Endothelial cell (in vitro differentiated cells): ENCODE measurements around the gene ZNF618. TPM values are rescaled to one million over a fixed set of nuclear protein-coding genes. Genes with fewer than 3 reads are reported as not detected.

Source experiments
- DNase-seq: peaks from one replicate; pipeline ENCODE4 v3.0.0; 2021; ENCODE audit warnings: low spot score
- H3K27ac Mint-ChIP-seq: one replicate; pipeline ENCODE4 v1.8.0; 2021; ENCODE audit warnings: mixed read lengths, inconsistent platforms; ENCODE audit not compliant: unreplicated experiment
- H3K27me3 Mint-ChIP-seq: one replicate; pipeline ENCODE4 v1.8.0; 2021; ENCODE audit warnings: mild to moderate bottlenecking, moderate library complexity, mixed read lengths, inconsistent platforms; ENCODE audit not compliant: unreplicated experiment
- H3K36me3 Mint-ChIP-seq: one replicate; pipeline ENCODE4 v1.8.0; 2021; ENCODE audit warnings: mild to moderate bottlenecking, low read depth, mixed read lengths, inconsistent platforms; ENCODE audit not compliant: unreplicated experiment
- H3K4me1 Mint-ChIP-seq: one replicate; pipeline ENCODE4 v1.8.0; 2021; ENCODE audit warnings: mild to moderate bottlenecking, mixed read lengths, inconsistent platforms; ENCODE audit not compliant: unreplicated experiment
- H3K4me3 Mint-ChIP-seq: one replicate; pipeline ENCODE4 v1.8.0; 2021; ENCODE audit warnings: mild to moderate bottlenecking, mixed read lengths, inconsistent platforms; ENCODE audit not compliant: unreplicated experiment
- H3K9me3 Mint-ChIP-seq: one replicate; pipeline ENCODE4 v1.8.0; 2021; ENCODE audit warnings: mixed read lengths, inconsistent platforms; ENCODE audit not compliant: unreplicated experiment
- total RNA-seq: library from RNA; stranded (reverse); fragmentation: NEBNext Ultra II Directional; extraction: Animal tissue kit (Norgen Biotek cat#: 25700); gene quantifications from one replicate; pipeline ENCODE4 v1.2.1, GENCODE V29; 2021; ENCODE audit not compliant: unreplicated experiment
- TF ChIP-seq, protein P1 (sequence below): fragments of 200-600 bp; sonication (generic); IDR thresholded peaks from one replicate; pipeline ENCODE4 v1.5.0; 2021; ENCODE audit warnings: antibody characterized with exemption; ENCODE audit not compliant: unreplicated experiment

ZNF618 gene
- total RNA-seq, 1 donor from 2014 or later, result 35.0 TPM

- TF ChIP-seq, protein P1, sequence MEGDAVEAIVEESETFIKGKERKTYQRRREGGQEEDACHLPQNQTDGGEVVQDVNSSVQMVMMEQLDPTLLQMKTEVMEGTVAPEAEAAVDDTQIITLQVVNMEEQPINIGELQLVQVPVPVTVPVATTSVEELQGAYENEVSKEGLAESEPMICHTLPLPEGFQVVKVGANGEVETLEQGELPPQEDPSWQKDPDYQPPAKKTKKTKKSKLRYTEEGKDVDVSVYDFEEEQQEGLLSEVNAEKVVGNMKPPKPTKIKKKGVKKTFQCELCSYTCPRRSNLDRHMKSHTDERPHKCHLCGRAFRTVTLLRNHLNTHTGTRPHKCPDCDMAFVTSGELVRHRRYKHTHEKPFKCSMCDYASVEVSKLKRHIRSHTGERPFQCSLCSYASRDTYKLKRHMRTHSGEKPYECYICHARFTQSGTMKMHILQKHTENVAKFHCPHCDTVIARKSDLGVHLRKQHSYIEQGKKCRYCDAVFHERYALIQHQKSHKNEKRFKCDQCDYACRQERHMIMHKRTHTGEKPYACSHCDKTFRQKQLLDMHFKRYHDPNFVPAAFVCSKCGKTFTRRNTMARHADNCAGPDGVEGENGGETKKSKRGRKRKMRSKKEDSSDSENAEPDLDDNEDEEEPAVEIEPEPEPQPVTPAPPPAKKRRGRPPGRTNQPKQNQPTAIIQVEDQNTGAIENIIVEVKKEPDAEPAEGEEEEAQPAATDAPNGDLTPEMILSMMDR, result no peak
- H3K4me3 Mint-ChIP-seq, result no peak overlapping the region
- H3K9me3 Mint-ChIP-seq, result no peaks in the 10 kb centered on the region
Measured at GRCh38 chr9:114094971-114095370, 218.9 kb downstream of the ZNF618 start.

DNA sequence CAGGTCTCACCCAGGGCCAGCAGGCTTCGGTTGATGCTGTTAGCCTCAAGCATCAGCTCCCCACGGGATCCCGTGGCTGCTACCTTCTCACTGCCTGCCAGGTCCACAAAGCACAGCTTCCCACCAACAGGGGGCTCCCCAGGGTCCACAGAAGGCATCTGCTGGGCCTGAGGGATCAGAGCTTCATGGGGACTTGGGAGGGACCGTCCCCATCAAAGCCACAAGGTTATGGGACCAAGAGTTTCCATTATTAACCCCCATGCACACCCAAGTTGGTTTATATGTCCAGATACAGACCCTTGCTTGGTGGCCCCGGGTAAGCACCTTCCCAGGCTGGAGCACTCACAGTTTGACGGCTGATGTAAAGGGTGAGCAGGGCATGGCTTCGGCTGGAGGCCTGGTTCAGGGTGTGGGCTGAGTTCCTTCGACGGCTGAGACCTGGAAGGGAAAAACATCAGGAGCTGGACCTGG, 220.0 kb downstream of the ZNF618 start:
- Mint-ChIP-seq H3K4me3 (no peak overlapping the region), H3K9me3 (no peaks in the 10 kb centered on the region), H3K27me3 (peaks cover 28% of the 10 kb centered on the region), H3K27ac (no peak overlapping the region), H3K4me1 (peaks cover 4% of the 10 kb centered on the region), H3K36me3 (no peaks in the 10 kb centered on the region)
- peak; percentile 57 for DNase-seq
- TF ChIP-seq, protein P1, result no peak

More at GRCh38 chr9:114094971-114095370, 218.9 kb downstream of the ZNF618 start:
- DNase-seq, result no peak
- Mint-ChIP-seq H3K36me3 (no peaks in the 10 kb centered on the region), H3K27me3 (peaks cover 23% of the 10 kb centered on the region), H3K4me1 (peaks cover 4% of the 10 kb centered on the region), H3K27ac (no peak overlapping the region)

GRCh38 chr9:114096866-114097612, 220.9 kb downstream of the ZNF618 start:
- no peaks in the 10 kb centered on the region for H3K36me3 Mint-ChIP-seq
- H3K27me3 Mint-ChIP-seq, result peaks cover 28% of the 10 kb centered on the region
- H3K4me3 Mint-ChIP-seq, result peak overlapping the region; percentile 37
- no peaks in the 10 kb centered on the region for H3K9me3 Mint-ChIP-seq
- no peak overlapping the region for H3K27ac Mint-ChIP-seq
- H3K4me1 Mint-ChIP-seq, result peaks cover 4% of the 10 kb centered on the region
- DNase-seq, result no peak
- TF ChIP-seq, protein P1, result no peak

DNA sequence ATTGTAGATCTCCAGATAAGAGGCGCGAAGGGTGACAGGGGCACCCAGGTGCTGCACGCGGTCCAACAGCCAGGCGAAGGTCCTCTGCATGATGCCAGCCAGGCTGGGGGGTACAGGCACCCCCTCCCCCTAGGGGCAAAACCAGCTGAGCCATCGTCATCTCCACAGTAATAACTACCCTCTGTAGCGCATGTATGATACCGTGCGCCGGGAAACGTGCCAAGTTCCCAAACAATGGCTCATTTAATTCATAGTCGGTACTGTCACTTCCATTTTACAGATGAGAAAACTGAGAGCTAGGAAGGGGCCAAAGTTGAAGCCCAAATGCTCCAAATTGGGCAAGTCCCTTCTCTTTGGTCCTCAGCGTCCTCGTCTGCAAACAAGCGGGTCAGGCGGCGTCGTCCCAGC, 221.5 kb downstream of the ZNF618 start:
- DNase-seq, result no peak

More for the DNA sequence above, 221.5 kb downstream of the ZNF618 start:
- Mint-ChIP-seq H3K27ac (no peak overlapping the region), H3K4me3 (peak overlapping the region; percentile 37), H3K27me3 (peaks cover 28% of the 10 kb centered on the region), H3K9me3 (peaks cover 3% of the 10 kb centered on the region), H3K4me1 (peaks cover 4% of the 10 kb centered on the region), H3K36me3 (no peaks in the 10 kb centered on the region)
- TF ChIP-seq, protein P1, result no peak
